CD4-positive, alpha-beta T cell (primary cell): Measurements from ENCODE around the gene CAPN2. TPM values are rescaled to one million over a fixed set of nuclear protein-coding genes. Genes with fewer than 3 reads are reported as not detected.

Source experiments
- ATAC-seq: fragments of 200-7000 bp; cut with Tn5 transposase; one replicate; pipeline ENCODE4 v1.10.0; 2022; ENCODE audit warnings: mild to moderate bottlenecking; ENCODE audit not compliant: poor library complexity
- CTCF ChIA-PET: fragments of 350-600 bp; sonication (Branson Sonifier 250); formaldehyde crosslinking; loops from one replicate; lab custom pipeline; 2021; ENCODE audit warnings: antibody characterized with exemption, inconsistent platforms; lab: Charles Lee
- POLR2A ChIA-PET: fragments of 350-600 bp; sonication (Branson Sonifier 250); formaldehyde crosslinking; loops from one replicate; lab custom pipeline; 2021; ENCODE audit warnings: antibody characterized with exemption, inconsistent platforms; lab: Charles Lee
- DNase-seq, 14 experiments: peaks; one replicate each; pipeline ENCODE4 v3.0.0-alpha.2; 2013 to 2020; ENCODE audit warnings: mixed read lengths in 2 of 14
- H3K27ac ChIP-seq, 2 donors: one replicate each; pipeline versions ENCODE4 v1.5.1 to v1.7.0; 2013; ENCODE audit warnings: low read length in 2 of 2, low read depth in 1 of 2, mild to moderate bottlenecking in 1 of 2
- H3K27me3 ChIP-seq, 2 experiments: 1 replicate in 1 of 2; 2 replicates in 1 of 2; pipeline versions ENCODE4 v1.6.1 to v1.7.0; 2013; ENCODE audit warnings: low read length in 2 of 2, control low read depth in 1 of 2, mild to moderate bottlenecking in 1 of 2, moderate library complexity in 1 of 2; ENCODE audit not compliant: insufficient read depth in 2 of 2, control insufficient read depth in 1 of 2
- H3K36me3 ChIP-seq: one replicate; pipeline ENCODE4 v1.6.1; 2013; ENCODE audit warnings: low read length, control low read depth; ENCODE audit not compliant: insufficient read depth
- H3K4me1 ChIP-seq: one replicate; pipeline ENCODE4 v1.6.1; 2013; ENCODE audit warnings: low read length, control low read depth; ENCODE audit not compliant: insufficient read depth
- H3K4me3 ChIP-seq: one replicate; pipeline ENCODE4 v1.5.1; 2013; ENCODE audit warnings: mild to moderate bottlenecking, low read length, moderate library complexity
- H3K9me3 ChIP-seq, 2 experiments: 1 replicate in 1 of 2; 2 replicates in 1 of 2; pipeline versions ENCODE4 v1.6.1 to v1.7.0; 2013; ENCODE audit warnings: low read length in 2 of 2, mild to moderate bottlenecking in 2 of 2, control low read depth in 1 of 2, moderate library complexity in 1 of 2; ENCODE audit not compliant: control insufficient read depth in 1 of 2, insufficient read depth in 1 of 2
- H3K27ac Mint-ChIP-seq: one replicate; pipeline ENCODE4 v1.8.0; 2020; ENCODE audit warnings: mixed read lengths
- H3K27me3 Mint-ChIP-seq: one replicate; pipeline ENCODE4 v1.8.0; 2021; ENCODE audit warnings: mixed read lengths
- H3K36me3 Mint-ChIP-seq: one replicate; pipeline ENCODE4 v1.8.0; 2021; ENCODE audit warnings: low read depth, mixed read lengths
- H3K4me1 Mint-ChIP-seq: one replicate; pipeline ENCODE4 v1.8.0; 2021; ENCODE audit warnings: low read depth, mixed read lengths
- H3K4me3 Mint-ChIP-seq: one replicate; pipeline ENCODE4 v1.8.0; 2020; ENCODE audit warnings: mild to moderate bottlenecking, mixed read lengths
- H3K9me3 Mint-ChIP-seq: one replicate; pipeline ENCODE4 v1.8.0; 2020; ENCODE audit warnings: mixed read lengths
- CTCF ChIP-seq: fragments of 200-600 bp; IDR thresholded peaks from one replicate; pipeline ENCODE4 v1.8.0; 2022; ENCODE audit warnings: antibody characterized with exemption, mild to moderate bottlenecking
- intact Hi-C, 2 experiments: fragments of 100-400 bp; cut with DNase I in 1 of 2; cut with micrococcal nuclease in 1 of 2; formaldehyde crosslinking; loops; one replicate each; pipeline versions ENCODE4 v1.15.1 to v1.9.0; 2023 to 2025; cut with DNase I, micrococcal nuclease
- total RNA-seq, 174 experiments: library from RNA in 2 of 174; stranded (reverse) in 2 of 174; gene quantifications; one replicate each; pipeline ENCODE4 v1.2.3 and lab custom pipeline; 2021 to 2026

CAPN2 gene
- total RNA-seq, 2 experiments from 2014 or later: 110 to 114 TPM

- no peaks in the 10 kb centered on the region for H3K27me3 ChIP-seq
- Mint-ChIP-seq H3K9me3 (no peaks in the 10 kb centered on the region), H3K4me3 (no peak overlapping the region), H3K4me1 (peaks cover 74% of the 10 kb centered on the region), H3K27ac (no peak overlapping the region), H3K36me3 (peaks cover 86% of the 10 kb centered on the region), H3K27me3 (no peaks in the 10 kb centered on the region)
- no peak overlapping the region for H3K4me3 ChIP-seq
- H3K4me1 ChIP-seq: peaks cover 82% of the 10 kb centered on the region
- TF ChIP-seq CTCF: no peak
- intact Hi-C loops: no loop called here
- peaks cover 78% of the 10 kb centered on the region for H3K36me3 ChIP-seq
- no peaks in the 10 kb centered on the region for H3K9me3 ChIP-seq
- no peak for ATAC-seq
- DNase-seq: no peak
- ChIA-PET POLR2A (no interaction called here), CTCF (interaction anchor here (1.5 kb wide), 1 partner anchor 28 kb away, joined by 4 read pairs; no protein-coding TSS in a partner anchor)
- H3K27ac ChIP-seq: no peak overlapping the region
These were observed 8.7 kb downstream of the CAPN2 start for GRCh38 chr1:223720971-223721591.

GRCh38 chr1:223721658-223722607 lies 9.6 kb downstream of the CAPN2 start:
- intact Hi-C loops: no loop called here
- Mint-ChIP-seq H3K9me3 (no peaks in the 10 kb centered on the region), H3K36me3 (peaks cover 89% of the 10 kb centered on the region), H3K4me1 (peaks cover 74% of the 10 kb centered on the region), H3K4me3 (no peak overlapping the region), H3K27me3 (no peaks in the 10 kb centered on the region), H3K27ac (no peak overlapping the region)
- Histone ChIP-seq H3K27ac (no peak overlapping the region), H3K36me3 (peaks cover 78% of the 10 kb centered on the region), H3K27me3 (no peaks in the 10 kb centered on the region), H3K4me3 (no peak overlapping the region), H3K9me3 (no peaks in the 10 kb centered on the region), H3K4me1 (peaks cover 82% of the 10 kb centered on the region)
- no peak for TF ChIP-seq CTCF
- POLR2A ChIA-PET: interaction anchor here (2.4 kb wide), 1 partner anchor 8 kb away, joined by 5 read pairs; no protein-coding TSS in a partner anchor
- CTCF ChIA-PET: interaction anchor here (1.5 to 2.2 kb wide), 2 partner anchors 27 kb away, joined by 4 to 6 read pairs; no protein-coding TSS in a partner anchor
- no peak for DNase-seq
- no peak for ATAC-seq

DNA sequence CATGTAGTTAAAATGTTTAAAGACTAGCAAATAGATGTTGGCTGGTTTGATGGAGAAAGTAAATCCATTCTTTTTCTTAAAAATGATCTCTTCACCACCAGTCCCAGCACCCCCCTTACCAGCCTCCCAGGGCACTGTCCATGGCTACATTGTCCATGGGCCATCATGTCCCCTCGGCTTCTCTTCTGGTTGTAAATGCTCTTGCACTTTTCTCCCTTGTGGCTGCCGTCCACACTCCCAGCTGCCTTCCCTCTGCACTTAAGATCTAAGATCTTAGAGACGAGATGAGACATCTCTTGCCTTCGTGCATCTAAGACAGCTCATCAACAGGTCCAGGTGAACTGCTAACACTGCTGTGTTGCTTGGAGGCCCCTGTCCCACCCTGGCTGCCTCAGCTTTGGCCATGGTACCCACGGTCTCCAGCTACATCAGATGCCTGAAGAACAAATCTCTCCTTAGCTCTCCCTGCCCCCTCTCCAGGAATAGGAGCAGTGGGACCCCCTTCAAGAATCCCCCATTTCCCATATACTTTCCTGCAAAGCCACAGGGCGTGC lies 11.1 kb downstream of the CAPN2 start:
- H3K4me1 ChIP-seq: peaks cover 81% of the 10 kb centered on the region
- Mint-ChIP-seq H3K9me3 (no peaks in the 10 kb centered on the region), H3K36me3 (peaks cover 85% of the 10 kb centered on the region), H3K27ac (peak overlapping the region; percentile 37), H3K4me1 (peaks cover 72% of the 10 kb centered on the region), H3K27me3 (no peaks in the 10 kb centered on the region), H3K4me3 (no peak overlapping the region)
- TF ChIP-seq CTCF: no peak
- no peaks in the 10 kb centered on the region for H3K27me3 ChIP-seq
- ChIA-PET POLR2A (interaction anchor here (2.4 kb wide), 1 partner anchor 10 kb away, joined by 5 read pairs; no protein-coding TSS in a partner anchor), CTCF (interaction anchor here (2.2 kb wide), 1 partner anchor 26 kb away, joined by 6 read pairs; no protein-coding TSS in a partner anchor)
- DNase-seq: no peak
- H3K36me3 ChIP-seq: peaks cover 77% of the 10 kb centered on the region
- intact Hi-C loops: no loop called here
- no peak overlapping the region for H3K4me3 ChIP-seq
- no peak overlapping the region for H3K27ac ChIP-seq
- H3K9me3 ChIP-seq: no peaks in the 10 kb centered on the region
- ATAC-seq: no peak
